NCI-H748 (cell line): ENCODE data around the gene DMAC2.
"Not testable (repeated sequence)": the region's sequence is repeated elsewhere in the genome, so short reads cannot be mapped to it uniquely, and the experiment has no call there.

ENCODE experiments used
- DNase-seq: peaks from one replicate; lab custom pipeline; 2025; ENCODE audit not compliant: unreplicated experiment; lab: John Stamatoyannopoulos, UW

Gene DMAC2

GRCh38 chr19:41422955-41423354 is 16.8 kb downstream of the DMAC2 start:
- DNase-seq = no peak

GRCh38 chr19:41422456-41422855 is 17.3 kb downstream of the DMAC2 start:
- no peak for DNase-seq

GRCh38 chr19:41421973-41422372 is 17.7 kb downstream of the DMAC2 start:
- no peak for DNase-seq

- peak; percentile 94 for DNase-seq
These were observed 18.4 kb downstream of the DMAC2 start for GRCh38 chr19:41421314-41421713.

- no peak for DNase-seq
These were observed 19.4 kb downstream of the DMAC2 start for GRCh38 chr19:41420101-41420880.

- DNase-seq = no peak
These were observed 23.5 kb downstream of the DMAC2 start for GRCh38 chr19:41416194-41416674.

- DNase-seq = peak; percentile 49
These were observed 24.5 kb downstream of the DMAC2 start for GRCh38 chr19:41415154-41415571.

GRCh38 chr19:41414461-41414860 is 25.3 kb downstream of the DMAC2 start:
- DNase-seq = no peak

GRCh38 chr19:41413947-41414346 is 25.8 kb downstream of the DMAC2 start:
- no peak for DNase-seq

GRCh38 chr19:41412953-41413352 is 26.8 kb downstream of the DMAC2 start:
- no peak for DNase-seq

- no peak for DNase-seq
These were observed 27.8 kb downstream of the DMAC2 start for GRCh38 chr19:41411968-41412265.

- no peak for DNase-seq
These were observed 28.4 kb downstream of the DMAC2 start for GRCh38 chr19:41411100-41411967.

- DNase-seq = no peak
These were observed 29.2 kb downstream of the DMAC2 start for GRCh38 chr19:41410336-41411054.

- peak; percentile 26 for DNase-seq
These were observed 30.4 kb downstream of the DMAC2 start for GRCh38 chr19:41409288-41409687.

- not testable (repeated sequence) for DNase-seq
These were observed 30.9 kb downstream of the DMAC2 start for GRCh38 chr19:41408846-41409245.

GRCh38 chr19:41408256-41408655 is 31.5 kb downstream of the DMAC2 start:
- no peak for DNase-seq

GRCh38 chr19:41407271-41407670 is 32.4 kb downstream of the DMAC2 start:
- no peak for DNase-seq

GRCh38 chr19:41405776-41406175 is 33.9 kb downstream of the DMAC2 start:
- no peak for DNase-seq

- no peak for DNase-seq
These were observed 36.3 kb downstream of the DMAC2 start for GRCh38 chr19:41403181-41403970.

GRCh38 chr19:41402010-41402409 is 37.7 kb downstream of the DMAC2 start:
- DNase-seq = no peak

GRCh38 chr19:41401483-41401882 is 38.2 kb downstream of the DMAC2 start:
- no peak for DNase-seq
